Muscle of arm (tissue), 12 donors: ENCODE measurements around the gene PTPRN2. TPM values are rescaled to one million over a fixed set of nuclear protein-coding genes. Genes with fewer than 3 reads are reported as not detected.

Experiments
- DNase-seq: peaks from one replicate; pipeline ENCODE4 v3.0.0-alpha.2; 2013
- polyA plus RNA-seq, 12 donors: library from polyadenylated mRNA; unstranded; fragments of 120-200 nt; gene quantifications; one replicate each; pipeline ENCODE4 v1.2.1, GENCODE V29; 2013; ENCODE audit not compliant: insufficient read length in 12 of 12

Gene PTPRN2
- polyA plus RNA-seq, 12 donors: 1.6 to 8.7 (median 2.3) TPM; not detected in 1

DNA sequence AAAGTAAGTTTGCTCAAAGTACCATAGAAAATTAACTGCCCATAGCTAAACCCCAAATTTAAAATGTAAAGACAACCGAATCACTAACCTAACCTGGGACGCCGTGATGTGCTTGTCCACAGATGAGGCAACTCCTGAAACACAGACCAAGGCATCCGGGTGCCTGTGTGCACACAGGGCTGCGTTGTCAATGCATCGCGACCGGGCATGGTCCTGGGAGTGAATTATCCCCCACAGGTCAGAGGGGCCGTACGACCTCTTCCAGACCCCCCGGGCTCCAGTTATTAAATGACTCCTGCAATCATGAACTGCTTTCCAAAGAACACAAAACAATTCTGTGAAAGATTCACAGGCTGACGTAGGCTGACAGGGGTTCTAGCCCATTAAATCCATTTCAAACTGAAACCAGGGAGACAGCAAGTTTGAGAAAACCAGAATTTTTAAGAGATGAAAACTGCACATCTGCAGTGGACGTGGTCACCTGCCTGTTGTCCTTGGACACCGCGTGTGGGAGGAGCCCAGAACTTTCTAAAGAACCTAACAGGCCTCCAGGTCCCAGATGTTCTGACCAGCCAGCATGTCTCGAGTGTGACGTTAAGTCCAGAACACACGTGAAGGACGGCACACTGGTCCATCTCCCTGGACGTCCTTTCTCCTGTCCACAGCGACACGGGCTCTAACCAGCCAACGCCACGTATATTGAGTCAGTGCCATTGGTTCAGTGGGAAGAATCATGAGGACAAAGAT, 953.0 kb downstream of the PTPRN2 start:
- no peak for DNase-seq

GRCh38 chr7:157633465-157634185, 954.0 kb downstream of the PTPRN2 start:
- no peak for DNase-seq

DNA sequence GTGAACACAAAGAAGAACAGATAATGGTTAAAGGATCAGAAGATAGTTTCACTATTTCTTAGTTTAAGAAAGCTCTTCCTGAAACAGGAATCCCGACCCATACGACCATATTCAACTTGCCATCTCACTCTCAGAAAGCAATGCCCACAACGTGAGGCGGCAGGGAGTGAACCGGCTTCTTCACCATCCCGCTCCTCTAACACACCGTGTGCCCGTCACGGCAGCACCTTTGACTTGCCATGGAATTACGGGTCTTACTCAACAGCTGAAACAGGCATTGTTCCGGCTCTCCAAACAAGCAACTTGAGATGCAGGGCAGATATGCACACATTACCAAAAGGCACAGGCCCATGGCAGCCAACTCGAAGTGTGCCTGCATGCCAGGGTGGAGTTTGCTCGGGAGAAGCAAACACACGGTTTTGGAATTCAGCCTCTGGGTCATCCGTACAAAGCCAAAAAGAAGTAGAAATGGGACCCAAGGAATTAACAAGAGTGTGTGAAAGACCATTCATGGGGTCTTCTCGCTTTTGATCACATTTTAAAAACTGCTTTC, 957.2 kb downstream of the PTPRN2 start:
- DNase-seq: no peak

DNA sequence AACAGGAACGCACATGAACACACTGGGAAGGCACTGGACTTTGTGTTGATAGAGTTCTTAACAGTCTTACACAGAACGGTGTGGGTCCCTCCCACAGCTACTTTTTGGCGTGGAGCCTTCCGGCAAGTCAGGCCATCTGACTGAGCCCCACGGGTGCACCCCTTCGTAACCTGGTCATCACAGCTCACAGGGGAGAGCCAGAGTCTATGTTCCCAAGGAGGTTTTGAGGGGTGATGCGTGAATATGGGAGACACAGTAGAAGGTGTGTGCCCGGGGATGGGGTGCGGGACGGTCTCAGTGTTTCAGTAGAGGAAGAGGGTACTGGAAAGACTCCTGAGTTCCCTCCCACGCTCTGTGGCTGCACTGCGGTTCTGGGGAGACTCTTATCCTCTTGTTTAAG, 959.2 kb downstream of the PTPRN2 start:
- DNase-seq: no peak

- no peak for DNase-seq
Measured at GRCh38 chr7:157627646-157628045, 960.0 kb downstream of the PTPRN2 start.

- DNase-seq: no peak
Measured at GRCh38 chr7:157627033-157627432, 960.6 kb downstream of the PTPRN2 start.

DNA sequence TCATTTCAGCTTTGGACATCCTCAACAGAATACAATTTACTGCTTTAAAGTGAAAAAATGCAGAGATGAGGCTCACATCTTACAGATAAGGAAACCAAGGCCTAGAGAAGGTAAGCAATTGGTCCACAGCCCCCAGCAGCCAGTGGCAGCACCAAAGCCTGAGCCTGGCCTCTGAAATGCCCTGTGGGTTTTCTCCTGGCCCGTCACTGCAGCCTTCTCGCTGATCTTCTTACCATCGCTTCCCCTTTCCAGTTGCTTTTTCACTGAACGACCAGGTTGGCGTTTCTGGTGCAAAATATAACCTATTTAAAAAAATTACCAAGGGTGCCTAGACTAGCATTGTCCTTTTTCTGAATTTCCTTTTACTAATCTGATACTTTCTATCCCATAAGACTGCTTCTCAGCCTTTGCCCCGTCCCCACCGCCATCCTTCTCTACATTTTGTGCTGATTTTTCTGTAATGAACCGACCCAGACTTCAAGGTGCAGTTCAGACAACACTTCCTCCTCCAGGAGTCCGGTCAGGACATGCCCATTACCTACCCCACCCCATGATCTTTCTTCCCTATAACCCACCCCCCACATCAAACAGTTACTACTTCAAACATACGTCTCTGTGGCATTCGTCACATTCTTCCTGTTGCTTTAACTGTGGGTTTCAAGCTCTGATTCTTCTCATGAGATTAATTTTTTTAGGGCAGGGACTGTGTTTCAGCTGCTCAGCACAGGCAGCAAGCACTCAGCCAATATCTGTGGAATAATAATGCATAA, 961.5 kb downstream of the PTPRN2 start:
- no peak for DNase-seq

DNA sequence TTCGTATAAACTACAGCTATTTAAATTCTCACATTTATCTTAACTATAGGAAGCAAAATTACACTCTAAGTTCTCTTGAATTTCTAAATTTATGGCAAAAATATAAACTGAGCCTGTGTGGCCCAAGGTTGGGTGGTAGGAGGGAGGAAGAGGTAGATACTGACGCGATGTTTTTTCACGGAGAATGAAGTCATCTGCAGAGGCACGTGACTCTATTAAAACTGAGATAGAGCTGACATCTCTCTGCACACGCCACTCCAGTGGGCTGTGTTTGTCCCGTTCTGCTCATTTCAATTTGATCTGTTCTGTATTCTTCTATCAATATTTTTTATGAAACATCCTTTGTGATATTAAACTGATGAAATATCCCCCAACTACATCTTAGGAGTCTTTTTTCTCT, 964.1 kb downstream of the PTPRN2 start:
- DNase-seq: no peak

GRCh38 chr7:157622408-157623205, 965.0 kb downstream of the PTPRN2 start:
- DNase-seq: no peak

DNA sequence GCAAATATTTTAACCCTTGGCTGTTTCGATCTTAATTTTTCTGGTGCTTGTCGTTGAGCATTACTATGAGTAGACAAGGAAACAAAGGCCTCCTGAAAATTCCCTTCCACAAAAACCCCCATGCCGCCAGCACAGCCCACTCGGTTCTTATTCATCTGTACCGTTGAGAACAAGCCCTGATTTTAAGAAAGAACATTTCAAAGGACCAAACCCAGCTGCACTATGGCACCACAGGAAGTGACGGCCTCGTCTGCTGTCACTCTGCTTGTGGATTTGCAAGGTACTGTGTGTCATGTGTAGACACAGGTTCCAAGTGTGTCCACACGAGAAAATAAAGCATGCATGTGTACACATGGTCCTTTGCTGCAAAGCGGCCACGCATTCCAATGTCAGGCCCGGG, 965.6 kb downstream of the PTPRN2 start:
- DNase-seq: no peak

DNA sequence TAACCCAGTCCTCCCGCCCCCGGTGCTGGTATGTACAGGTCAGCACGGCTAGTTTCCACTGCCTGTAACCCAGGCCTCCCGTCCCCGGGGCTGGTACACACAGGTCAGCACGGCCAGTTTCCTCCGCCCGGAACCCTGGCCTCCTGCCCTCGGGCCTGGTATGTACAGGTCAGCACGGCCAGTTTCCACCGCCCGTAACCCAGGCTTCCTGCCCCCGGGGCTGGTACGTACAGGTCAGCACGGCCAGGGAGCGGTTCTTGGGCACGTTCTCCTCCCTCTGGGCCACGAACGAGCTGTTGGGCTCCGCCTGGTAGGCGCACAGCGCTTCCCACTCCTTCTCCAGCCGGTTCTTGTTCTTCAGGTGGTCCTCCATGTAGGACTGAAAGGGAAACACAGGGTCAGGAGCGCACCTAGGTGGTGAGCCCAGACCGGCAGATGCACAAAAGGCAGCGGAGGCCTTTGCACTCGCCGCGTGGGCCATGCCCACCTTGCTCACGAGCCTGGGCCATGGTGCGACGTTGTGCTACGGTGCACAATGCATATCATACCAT, 966.4 kb downstream of the PTPRN2 start:
- DNase-seq: no peak

GRCh38 chr7:157620616-157621015, 967.0 kb downstream of the PTPRN2 start:
- no peak for DNase-seq

DNA sequence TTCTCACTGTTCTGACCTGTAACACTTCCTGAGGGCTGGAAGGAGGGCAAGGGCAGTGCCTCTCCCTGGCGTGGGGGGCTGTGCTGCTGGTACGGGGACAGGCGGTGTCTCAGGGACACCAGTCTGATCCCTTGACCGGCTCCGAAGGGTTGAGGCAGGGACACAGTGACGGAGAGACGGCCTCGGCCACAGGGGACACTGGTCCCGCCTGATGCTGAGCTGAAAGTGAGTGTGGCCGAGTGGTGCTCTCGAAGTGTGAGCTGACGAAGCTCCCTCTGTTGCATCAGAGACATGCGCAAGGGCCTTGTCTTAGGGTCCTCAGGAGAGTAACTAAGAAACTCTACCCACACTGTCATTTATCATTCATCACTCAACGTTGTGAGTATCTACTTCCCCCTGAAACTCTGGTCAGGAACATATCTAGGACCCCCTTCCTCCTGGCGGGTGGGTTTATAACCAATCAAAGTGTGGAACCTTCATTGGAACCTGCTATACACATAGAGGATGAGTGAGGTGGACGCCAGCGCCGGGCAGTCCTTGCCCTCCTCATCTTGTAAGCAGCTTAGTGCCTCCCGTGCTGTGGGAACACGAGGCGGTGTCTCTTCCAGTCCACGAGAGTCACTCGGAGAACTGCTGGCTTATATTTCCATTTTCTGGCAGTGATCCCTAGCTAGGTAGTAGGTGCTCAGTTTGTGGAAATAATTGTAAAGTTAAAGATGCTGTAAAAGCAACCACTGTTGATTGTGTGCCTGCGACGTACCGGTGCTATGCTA, 967.7 kb downstream of the PTPRN2 start:
- no peak for DNase-seq

- no peak for DNase-seq
Measured at GRCh38 chr7:157618823-157619606, 968.6 kb downstream of the PTPRN2 start.

DNA sequence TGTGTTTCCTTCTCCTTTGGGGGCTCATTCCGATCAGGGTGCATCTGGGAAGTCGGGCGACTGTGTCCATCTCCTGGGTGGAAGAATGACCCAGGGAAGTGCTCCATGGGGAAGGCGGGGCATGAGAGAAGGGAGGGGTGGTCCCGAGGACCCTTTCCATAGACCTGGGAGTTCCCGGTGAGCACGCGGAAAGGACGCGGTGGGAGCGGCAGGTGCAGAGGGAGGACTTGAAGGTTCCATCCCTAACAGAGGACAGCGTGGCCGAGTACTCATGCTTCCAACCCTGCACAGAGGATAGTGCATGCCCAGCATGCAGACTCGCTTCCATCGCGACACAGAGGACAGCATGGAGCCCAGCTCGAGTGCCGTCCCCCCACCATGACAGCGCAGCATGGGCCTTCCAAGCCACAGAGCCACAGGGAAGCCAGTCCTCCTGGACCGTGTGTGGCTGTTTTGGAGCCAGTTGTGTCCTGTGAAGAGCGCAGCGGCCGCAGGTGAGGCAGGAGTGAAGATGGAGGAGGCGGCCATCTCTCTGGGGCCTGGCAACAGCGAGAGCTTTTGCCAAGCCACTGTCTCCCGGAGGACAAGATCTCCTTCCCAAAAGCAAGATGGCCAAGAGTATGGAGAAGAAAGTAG, 969.4 kb downstream of the PTPRN2 start:
- DNase-seq: no peak

DNA sequence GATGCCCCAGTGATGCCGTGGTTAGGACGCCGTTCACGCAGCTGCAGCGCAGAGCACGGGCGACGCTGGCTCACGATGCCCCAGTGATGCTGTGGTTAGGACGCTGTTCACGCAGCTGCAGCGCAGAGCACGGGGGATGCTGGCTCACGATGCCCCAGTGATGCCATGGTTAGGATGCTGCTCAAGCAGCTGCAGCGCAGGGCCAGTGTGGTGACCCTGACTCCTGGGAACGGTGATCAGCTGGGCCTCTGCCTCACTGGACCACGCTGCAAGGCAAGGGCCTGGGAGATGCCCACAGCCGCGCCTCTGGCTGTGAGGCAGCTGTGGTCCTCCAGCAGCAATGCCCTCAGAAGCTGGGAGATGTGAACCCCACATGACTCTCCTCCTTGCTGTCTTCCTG, 970.2 kb downstream of the PTPRN2 start:
- no peak for DNase-seq

DNA sequence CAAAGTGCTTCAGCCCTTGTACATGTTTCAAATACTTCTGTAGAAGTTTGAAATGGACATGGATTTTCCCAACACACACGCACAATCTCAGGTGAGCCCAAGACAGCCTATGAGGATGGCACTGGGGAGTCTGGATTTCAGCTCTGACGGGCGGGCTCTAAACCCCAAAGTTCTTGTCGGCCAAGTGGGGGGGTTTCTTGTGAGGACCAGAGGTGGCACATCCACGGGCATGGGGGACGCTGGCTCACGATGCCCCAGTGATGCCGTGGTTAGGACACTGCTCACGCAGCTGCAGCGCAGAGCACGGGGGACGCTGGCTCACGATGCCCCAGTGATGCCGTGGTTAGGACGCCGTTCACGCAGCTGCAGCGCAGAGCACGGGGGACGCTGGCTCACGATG, 970.7 kb downstream of the PTPRN2 start:
- DNase-seq: no peak

- peak; percentile 10 for DNase-seq
Measured at GRCh38 chr7:157616426-157616825, 971.2 kb downstream of the PTPRN2 start.

DNA sequence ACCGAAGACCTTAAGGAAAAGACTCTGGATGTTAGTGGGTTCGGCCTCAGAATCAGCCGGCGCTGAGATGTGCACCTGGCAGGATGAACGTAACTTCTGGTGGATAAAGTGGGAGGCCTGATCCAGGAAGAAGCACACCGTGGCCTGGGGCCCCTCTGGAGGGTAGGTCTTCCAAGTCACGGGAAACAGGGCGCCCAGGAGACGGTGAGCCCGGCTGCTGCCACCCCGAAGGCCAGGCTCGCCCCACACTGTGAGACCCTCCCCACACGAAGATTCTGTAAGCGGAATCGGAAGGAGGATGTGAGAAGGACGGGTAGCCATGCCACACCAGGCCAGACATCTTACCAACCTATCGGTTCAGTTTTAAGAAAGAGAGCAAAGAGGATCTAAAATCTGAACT, 971.8 kb downstream of the PTPRN2 start:
- DNase-seq: no peak
